C4-2B (cell line): ENCODE results near the gene H19.

Experiments used
- CTCF ChIP-seq: fragments of 450-650 bp; conservative IDR thresholded peaks from 2 replicates; pipeline ENCODE4 v1.5.1; 2017; ENCODE audit warnings: mild to moderate bottlenecking
- ZFX ChIP-seq: fragments of 450-650 bp; IDR thresholded peaks from 2 replicates; pipeline ENCODE4 v1.6.1; 2017

GRCh38 chr11:1989953-1990352, 7.7 kb downstream of the H19 start:
- TF ChIP-seq CTCF, result no peak
- no peak for TF ChIP-seq ZFX
